VCaP (cell line): ENCODE measurements around the gene TNNI3K.
A peak's percentile ranks its signal among the peaks of the same experiment; 100 is the strongest.

Experiments used
- H3K27ac ChIP-seq: fragments of 450-650 bp; 2 replicates; pipeline ENCODE4 v1.5.1; 2017
- TF ChIP-seq, protein P1 (sequence below): fragments of 450-650 bp; conservative IDR thresholded peaks from 2 replicates; pipeline ENCODE4 v1.5.1; 2017; ENCODE audit warnings: mild to moderate bottlenecking, moderate library complexity

Gene TNNI3K

DNA sequence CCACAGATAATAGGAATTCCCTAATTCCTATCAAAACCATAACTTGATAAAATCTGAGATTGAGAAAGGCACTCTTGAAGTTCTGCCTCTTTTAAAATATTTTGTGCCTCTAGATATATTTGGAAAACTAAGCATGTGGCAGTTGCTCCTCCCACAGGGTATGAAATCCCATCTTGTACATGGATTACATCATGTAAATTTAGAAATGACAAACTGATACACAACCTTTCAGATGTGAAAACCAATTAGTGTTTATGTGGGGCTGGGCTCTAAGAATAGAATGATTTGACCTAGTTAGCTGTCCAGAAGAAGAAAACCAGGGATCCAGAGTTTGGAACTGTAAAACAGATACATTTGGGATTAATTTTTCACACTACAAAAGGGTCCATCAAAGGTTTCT is 261.5 kb downstream of the TNNI3K start:
- no peak overlapping the region for H3K27ac ChIP-seq
- TF ChIP-seq, protein P1, sequence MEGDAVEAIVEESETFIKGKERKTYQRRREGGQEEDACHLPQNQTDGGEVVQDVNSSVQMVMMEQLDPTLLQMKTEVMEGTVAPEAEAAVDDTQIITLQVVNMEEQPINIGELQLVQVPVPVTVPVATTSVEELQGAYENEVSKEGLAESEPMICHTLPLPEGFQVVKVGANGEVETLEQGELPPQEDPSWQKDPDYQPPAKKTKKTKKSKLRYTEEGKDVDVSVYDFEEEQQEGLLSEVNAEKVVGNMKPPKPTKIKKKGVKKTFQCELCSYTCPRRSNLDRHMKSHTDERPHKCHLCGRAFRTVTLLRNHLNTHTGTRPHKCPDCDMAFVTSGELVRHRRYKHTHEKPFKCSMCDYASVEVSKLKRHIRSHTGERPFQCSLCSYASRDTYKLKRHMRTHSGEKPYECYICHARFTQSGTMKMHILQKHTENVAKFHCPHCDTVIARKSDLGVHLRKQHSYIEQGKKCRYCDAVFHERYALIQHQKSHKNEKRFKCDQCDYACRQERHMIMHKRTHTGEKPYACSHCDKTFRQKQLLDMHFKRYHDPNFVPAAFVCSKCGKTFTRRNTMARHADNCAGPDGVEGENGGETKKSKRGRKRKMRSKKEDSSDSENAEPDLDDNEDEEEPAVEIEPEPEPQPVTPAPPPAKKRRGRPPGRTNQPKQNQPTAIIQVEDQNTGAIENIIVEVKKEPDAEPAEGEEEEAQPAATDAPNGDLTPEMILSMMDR = no peak

DNA sequence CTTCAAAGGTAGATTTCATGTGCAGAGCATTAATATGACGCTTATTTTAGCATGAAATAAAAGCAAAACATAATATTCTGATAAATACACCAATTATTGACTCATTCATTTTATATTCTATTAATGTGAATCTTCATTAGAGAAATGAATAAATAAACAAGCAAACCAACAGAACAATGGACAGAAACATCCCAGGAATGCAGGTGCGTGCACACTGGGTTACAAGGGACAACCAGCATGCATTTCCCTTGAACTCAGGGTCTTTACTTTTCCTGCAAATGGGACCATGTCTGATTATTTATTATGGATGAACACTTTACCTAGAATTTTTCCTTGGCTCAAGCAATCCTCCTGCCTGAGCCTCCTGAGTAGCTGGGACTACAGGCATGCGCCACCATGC is 263.7 kb downstream of the TNNI3K start:
- TF ChIP-seq, protein P1 = no peak
- no peak overlapping the region for H3K27ac ChIP-seq

DNA sequence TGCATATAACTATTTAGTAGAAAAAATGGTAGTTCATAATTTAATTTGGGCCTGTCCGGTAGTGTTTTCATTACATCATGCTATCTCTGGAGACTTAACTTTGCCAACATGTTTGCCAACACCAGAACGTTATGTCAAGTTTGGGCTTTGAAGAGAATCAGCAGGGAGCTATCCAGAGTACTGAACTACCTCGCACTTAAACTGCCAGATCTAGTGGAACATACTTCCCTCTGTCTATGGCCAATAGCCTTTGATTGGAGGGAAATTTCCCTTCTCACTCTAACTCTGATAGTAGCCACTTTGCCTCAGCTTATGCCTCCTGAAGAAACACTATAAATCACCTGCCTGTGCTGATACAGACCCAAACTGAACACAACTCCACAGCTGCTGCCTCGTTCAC is 267.2 kb downstream of the TNNI3K start:
- TF ChIP-seq, protein P1 = no peak
- H3K27ac ChIP-seq = no peak overlapping the region

DNA sequence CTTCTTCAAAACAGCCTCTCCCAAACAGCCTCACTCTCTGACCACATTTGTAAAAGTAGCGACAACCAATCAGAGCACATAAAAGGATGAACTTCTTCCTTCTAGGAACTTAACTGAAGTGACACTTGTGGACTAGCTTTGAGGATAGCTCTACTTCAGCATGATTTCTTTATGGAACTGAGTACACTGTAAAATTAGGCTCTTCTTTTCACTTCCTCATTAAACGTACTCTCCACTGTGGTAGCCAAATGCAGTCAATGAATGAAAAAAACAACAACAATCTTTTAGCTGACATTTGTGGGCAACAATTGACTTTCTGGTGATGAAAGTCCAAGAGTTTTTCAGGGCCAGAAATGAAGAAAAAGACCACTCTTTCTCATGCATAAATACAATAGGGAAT is 267.7 kb downstream of the TNNI3K start:
- TF ChIP-seq, protein P1 = no peak
- no peak overlapping the region for H3K27ac ChIP-seq

DNA sequence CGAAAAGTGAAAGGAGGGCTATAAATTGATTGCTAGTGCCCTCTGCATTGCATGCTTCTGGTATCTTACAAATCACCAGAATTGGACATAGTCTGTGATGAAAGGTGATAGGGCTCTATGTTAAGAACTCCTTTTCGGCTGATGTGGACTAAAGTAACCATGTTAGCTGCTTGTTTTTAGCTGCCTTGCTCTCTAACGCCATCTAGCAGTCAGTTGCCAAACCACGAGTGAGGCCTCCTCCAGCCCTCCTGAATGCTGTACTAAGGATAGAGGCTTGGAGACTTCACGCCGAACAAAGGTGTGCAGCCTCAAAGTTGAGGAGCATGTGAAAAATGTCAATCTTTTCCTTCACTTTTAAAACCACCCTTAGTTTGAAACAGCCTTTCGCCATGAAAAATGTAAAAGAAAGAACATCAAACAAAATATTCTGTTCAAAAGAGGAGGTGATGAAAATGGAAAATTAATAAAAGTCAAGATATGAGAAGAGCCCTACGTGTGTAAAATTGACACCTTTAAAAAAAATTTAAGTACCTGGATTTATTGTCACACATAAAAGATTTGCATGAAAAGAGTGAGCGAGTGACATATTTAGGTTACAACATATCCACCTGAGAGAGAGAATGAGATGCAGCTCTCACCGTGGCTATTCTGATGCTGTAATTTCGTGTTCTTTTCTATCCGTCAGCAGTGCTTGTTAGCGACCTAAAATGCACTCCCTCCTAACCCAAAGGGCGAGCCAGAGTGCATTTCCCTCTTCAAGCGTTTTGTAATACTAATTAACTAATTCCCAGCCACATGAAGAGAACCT is 269.1 kb downstream of the TNNI3K start:
- TF ChIP-seq, protein P1 = peak; percentile 95

DNA sequence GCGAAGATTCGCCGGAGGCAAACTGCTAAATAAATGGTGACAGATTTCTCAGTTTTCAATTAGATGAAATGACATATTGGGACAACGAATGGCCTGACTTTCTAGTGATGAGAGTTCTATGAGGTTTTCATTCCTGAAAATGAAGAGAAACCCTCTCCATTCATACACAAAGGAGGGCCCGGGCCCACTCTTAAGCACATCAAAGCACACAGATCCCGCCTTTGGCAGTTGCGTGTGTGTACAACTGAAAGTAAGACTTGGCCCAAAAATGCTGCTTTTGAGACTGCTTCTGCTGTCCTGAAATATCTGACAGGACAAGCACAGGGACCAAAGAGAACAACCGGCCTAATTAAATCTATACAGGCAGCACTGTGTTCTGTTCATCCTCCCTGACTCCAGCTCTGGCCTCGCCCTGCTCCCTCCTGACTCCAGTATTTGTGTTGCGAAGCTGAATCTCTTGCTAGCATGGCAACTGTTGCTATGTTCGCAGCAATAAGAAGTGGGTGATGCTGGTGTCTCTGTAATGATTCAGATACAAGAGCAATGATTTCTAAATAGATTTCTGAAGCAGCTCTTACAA is 269.8 kb downstream of the TNNI3K start:
- TF ChIP-seq, protein P1 = no peak
- H3K27ac ChIP-seq = no peak overlapping the region

More for the DNA sequence above, 269.1 kb downstream of the TNNI3K start:
- no peak overlapping the region for H3K27ac ChIP-seq

DNA sequence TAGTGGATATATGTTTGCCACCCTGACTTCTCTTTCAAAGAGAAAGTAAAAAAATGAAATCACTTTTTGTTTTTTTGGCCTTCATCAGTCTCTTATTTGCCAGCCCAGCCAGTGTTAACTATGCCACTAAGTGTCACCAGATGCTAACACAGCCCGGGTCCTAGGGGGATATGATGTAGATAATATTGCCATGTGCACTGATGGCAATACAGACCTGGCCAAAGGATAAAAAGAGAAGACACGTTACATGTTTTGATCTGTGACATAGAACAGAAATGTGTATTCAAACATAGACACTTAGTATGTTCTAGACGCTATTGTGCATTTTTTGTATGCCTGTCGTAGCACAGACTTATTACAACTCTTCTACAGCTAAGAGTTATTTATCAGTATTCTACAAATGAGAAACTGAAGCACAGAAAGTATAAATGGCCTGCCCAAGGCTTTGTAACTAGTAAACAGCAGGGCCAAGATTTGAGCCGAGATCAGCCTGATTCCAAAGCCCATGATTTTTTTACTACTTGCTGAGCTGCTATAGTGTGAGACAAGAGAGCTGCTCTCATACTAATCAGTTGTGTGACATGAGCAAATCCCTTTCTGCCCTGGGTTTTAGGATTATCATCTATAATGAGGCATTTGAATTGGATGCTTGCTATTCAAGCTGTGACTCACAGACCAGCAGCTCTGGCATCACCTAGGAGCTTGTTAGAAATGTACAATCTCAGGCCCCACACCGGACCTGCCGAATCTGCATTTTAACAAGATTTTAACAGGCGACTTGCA is 270.9 kb downstream of the TNNI3K start:
- TF ChIP-seq, protein P1 = no peak
- no peak overlapping the region for H3K27ac ChIP-seq
